HG03575 (cell line): ENCODE data around the gene GPX1.
"Not testable (repeated sequence)": the region's sequence is repeated elsewhere in the genome, so short reads cannot be mapped to it uniquely, and the experiment has no call there.

Experiments
- ATAC-seq: cut with Tn5 transposase; IDR thresholded peaks from one replicate; pipeline ENCODE4 v1.9.1; 2021; ENCODE audit not compliant: unreplicated experiment, insufficient number of reproducible peaks, low FRiP score; ENCODE audit errors: extremely low read depth

Gene GPX1

GRCh38 chr3:49358217-49358883 is at the start of gene GPX1:
GPX1 (minus strand) TSS chr3:49358353; CDS start chr3:49358278, 75 bp downstream.
- no peak for ATAC-seq

- ATAC-seq: no peak
Observed at GRCh38 chr3:49406571-49407565, 48.7 kb upstream of the GPX1 start.

- ATAC-seq: not testable (repeated sequence)
Observed at GRCh38 chr3:49405570-49405969, 47.4 kb upstream of the GPX1 start.

GRCh38 chr3:49403891-49404290 is 45.7 kb upstream of the GPX1 start:
- ATAC-seq: no peak

- no peak for ATAC-seq
Observed at GRCh38 chr3:49401766-49402165, 43.6 kb upstream of the GPX1 start.

GRCh38 chr3:49399461-49399860 is 41.3 kb upstream of the GPX1 start:
- no peak for ATAC-seq

GRCh38 chr3:49397470-49397869 is 39.3 kb upstream of the GPX1 start:
- ATAC-seq: no peak

GRCh38 chr3:49391310-49391709 is 33.2 kb upstream of the GPX1 start:
- not testable (repeated sequence) for ATAC-seq

GRCh38 chr3:49389297-49389696 is 31.1 kb upstream of the GPX1 start:
- ATAC-seq: no peak

GRCh38 chr3:49388289-49388820 is 30.2 kb upstream of the GPX1 start:
- ATAC-seq: no peak

- no peak for ATAC-seq
Observed at GRCh38 chr3:49387721-49388120, 29.6 kb upstream of the GPX1 start.

GRCh38 chr3:49386056-49386756 is 28.1 kb upstream of the GPX1 start:
- ATAC-seq: no peak

- no peak for ATAC-seq
Observed at GRCh38 chr3:49385617-49386016, 27.5 kb upstream of the GPX1 start.

GRCh38 chr3:49383387-49383786 is 25.2 kb upstream of the GPX1 start:
- no peak for ATAC-seq

GRCh38 chr3:49378249-49378895 is 20.2 kb upstream of the GPX1 start:
- no peak for ATAC-seq

GRCh38 chr3:49377483-49377882 is 19.3 kb upstream of the GPX1 start:
- ATAC-seq: no peak

GRCh38 chr3:49371946-49372345 is 13.8 kb upstream of the GPX1 start:
- no peak for ATAC-seq

GRCh38 chr3:49370585-49371290 is 12.6 kb upstream of the GPX1 start:
- ATAC-seq: no peak
